B cell (primary cell): ENCODE measurements around the gene ARID3A.

Experiments
- EZH2 ChIP-seq: IDR thresholded peaks from 2 replicates; pipeline ENCODE4 v1.6.1; 2012; ENCODE audit warnings: borderline replicate concordance, low read depth, mild to moderate bottlenecking, moderate library complexity, low read length; ENCODE audit not compliant: insufficient read depth, poor library complexity, severe bottlenecking
- TF ChIP-seq, protein P1 (sequence below): fragments of 200-600 bp; IDR thresholded peaks from one replicate; pipeline ENCODE4 v1.8.0; 2022; ENCODE audit warnings: antibody characterized with exemption, mild to moderate bottlenecking

DNA sequence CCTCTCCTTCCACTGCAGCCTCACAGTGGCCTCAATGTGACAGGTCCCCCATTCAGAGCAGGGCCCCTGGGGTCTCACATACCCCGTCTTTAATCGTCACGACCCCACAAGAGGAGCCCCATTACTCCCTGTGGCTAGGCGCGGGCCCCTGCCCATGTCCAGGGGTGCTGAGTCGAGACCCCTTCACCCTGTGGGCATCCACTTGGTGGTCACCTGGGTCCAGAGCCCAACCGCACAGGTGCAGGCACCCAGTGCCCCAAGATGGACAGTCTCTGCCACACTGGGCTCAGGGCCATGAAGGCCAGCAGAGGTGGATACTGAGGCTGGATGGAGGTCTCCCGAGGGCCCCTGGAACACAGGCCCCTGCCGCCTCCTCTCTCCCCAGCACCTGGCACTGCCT lies 92.1 kb downstream of the ARID3A start:
- TF ChIP-seq, protein P1, sequence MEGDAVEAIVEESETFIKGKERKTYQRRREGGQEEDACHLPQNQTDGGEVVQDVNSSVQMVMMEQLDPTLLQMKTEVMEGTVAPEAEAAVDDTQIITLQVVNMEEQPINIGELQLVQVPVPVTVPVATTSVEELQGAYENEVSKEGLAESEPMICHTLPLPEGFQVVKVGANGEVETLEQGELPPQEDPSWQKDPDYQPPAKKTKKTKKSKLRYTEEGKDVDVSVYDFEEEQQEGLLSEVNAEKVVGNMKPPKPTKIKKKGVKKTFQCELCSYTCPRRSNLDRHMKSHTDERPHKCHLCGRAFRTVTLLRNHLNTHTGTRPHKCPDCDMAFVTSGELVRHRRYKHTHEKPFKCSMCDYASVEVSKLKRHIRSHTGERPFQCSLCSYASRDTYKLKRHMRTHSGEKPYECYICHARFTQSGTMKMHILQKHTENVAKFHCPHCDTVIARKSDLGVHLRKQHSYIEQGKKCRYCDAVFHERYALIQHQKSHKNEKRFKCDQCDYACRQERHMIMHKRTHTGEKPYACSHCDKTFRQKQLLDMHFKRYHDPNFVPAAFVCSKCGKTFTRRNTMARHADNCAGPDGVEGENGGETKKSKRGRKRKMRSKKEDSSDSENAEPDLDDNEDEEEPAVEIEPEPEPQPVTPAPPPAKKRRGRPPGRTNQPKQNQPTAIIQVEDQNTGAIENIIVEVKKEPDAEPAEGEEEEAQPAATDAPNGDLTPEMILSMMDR, result no peak
- TF ChIP-seq EZH2, result no peak
